GM12872 (cell line): ENCODE results near the gene GLCCI1.

Source experiments
- CTCF ChIP-seq: IDR thresholded peaks from 3 replicates; pipeline ENCODE4 v1.5.1; 2011; ENCODE audit warnings: low read depth, mild to moderate bottlenecking, low read length, moderate library complexity; ENCODE audit not compliant: insufficient read depth

Gene GLCCI1

DNA sequence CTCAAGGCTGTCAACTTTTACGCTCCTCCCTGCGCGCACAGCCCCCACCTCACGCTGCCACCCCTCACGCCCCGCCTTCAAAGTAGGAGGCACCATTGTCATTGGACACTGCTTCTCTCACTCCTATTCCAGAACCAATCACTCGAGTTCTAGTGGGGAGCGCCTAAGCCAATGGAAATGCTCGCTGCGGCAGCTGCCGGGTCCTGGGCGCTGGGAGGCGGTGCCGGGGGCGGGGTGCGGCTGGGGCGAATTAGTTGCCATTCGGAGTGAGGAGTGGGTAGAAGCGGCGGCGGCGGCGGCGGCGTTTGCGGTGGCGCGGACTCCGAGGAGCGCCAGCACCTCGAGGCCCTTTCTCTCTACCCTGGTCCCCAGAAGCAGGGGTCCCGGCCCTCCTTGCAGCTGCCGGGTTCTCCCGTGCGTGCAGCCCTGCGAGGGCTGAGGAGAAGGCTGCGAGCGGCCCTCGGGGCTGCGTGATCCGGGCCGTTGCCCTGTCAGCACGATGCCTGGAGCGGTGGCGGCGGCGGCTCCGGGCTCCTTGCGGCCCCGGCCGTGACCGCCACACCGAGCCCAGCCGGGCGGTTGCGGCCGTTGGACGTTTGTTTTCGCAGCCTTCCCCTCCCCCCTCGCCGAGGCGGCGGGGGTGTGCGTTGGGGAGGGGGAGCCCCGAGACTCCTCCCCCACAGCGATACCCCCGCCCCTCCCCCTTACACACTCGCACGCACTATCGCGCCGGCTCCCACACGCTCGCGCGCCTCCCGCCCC lies at the start of gene GLCCI1:
Gene GLCCI1, plus strand, starts transcription at position 253 of the 762 bp plus-strand sequence. CDS start 555 bp downstream, outside the sequence.
- TF ChIP-seq CTCF, result no peak

DNA sequence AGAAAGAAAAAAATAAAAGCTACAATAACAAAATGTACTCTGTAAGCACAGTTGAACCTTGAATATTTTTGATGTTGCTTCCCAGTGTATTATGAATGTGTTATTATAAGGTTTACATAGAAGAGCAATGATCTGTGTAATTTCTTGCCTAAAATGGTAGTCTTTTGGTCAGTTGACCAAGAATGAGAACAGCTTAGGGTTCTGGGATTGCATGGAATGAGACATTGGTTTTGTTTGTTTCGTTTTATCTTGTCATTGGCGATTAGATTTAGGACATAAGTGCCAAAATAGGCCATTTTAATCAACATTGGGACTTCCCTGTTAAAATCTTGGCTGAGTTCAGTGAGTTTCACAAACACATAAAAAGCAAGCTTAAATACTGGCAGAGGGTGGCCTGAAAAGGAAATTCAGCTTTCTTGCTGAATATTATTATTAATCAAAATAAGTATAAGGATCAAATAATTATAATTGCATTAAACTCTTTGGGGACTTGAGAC lies 49.1 kb upstream of the GLCCI1 start:
- TF ChIP-seq CTCF, result no peak

DNA sequence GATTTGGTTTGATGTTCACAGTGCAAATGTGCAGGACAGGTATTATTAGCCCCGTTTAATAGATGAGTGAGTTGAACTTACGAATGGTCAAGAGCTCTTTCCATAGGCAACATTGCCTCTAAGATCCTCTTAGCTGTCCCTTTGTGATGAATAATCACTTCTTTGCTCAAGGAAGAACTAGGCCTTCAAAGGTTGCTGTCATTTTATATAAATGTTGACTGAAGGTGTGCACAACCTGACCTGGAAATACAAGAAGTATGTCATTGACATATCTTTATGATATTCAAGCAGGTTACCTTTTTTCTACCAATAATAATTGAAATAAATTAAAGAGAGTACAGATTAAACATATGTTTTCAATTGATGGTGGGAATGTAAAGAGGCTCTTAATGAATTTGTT lies 48.5 kb upstream of the GLCCI1 start:
- TF ChIP-seq CTCF, result no peak

- TF ChIP-seq CTCF, result no peak
Observed at GRCh38 chr7:7920481-7920880, 48.1 kb upstream of the GLCCI1 start.

- TF ChIP-seq CTCF, result no peak
Observed at GRCh38 chr7:7921830-7922229, 46.8 kb upstream of the GLCCI1 start.

DNA sequence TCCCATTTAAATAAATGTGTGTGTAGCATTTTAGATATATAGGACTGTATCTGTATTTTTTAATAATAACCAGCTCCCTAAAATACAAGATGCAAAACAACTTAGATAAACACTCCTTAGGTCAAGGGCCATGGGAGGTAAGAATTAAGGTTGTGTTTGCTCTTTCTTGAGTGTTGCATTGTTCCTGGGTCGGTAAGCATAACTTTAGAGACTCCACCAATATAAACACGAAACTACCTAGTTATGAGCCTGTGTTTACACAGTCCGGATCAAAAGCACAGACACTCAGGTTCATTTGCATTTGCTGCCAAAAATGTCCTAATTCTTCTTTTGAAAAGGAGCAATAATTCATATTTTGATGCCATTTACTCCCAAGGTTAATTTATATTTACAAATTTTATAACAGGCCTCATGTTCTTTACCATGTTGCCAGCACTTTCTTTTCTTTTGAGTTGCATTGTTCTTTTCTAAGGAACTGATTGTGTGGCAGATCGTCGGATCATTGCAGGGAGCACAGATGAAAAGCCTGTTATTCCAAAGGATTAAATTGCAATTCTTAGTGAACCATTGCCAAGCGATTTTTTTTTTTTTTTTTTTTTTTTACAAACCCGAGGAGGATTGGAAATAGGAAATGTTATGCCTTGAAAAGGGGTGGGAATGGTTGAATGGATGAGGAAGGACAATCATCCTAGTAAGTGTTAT lies 45.8 kb upstream of the GLCCI1 start:
- no peak for TF ChIP-seq CTCF

GRCh38 chr7:7923818-7924217 lies 44.8 kb upstream of the GLCCI1 start:
- no peak for TF ChIP-seq CTCF
